Mucosa of descending colon (tissue), 3 donors: ENCODE results near the gene ARHGAP5. TPM values are rescaled to one million over a fixed set of nuclear protein-coding genes. Genes with fewer than 3 reads are reported as not detected.
"Not testable (repeated sequence)": the region's sequence is repeated elsewhere in the genome, so short reads cannot be mapped to it uniquely, and the experiment has no call there.

Experiments
- ATAC-seq: fragments of 200-7000 bp; cut with Tn5 transposase; one replicate; pipeline ENCODE4 v1.9.1; 2020; ENCODE audit warnings: mild to moderate bottlenecking, moderate library complexity
- DNase-seq, 3 donors: peaks; one replicate each; pipeline ENCODE4 v3.0.0-alpha.2; 2020
- H3K36me3 ChIP-seq: fragments of 200-600 bp; one replicate; pipeline ENCODE4 v1.8.0; 2021; ENCODE audit warnings: low read depth, mild to moderate bottlenecking
- H3K4me1 ChIP-seq: fragments of 200-600 bp; one replicate; pipeline ENCODE4 v1.8.0; 2021; ENCODE audit warnings: low read depth, mild to moderate bottlenecking
- H3K4me3 ChIP-seq: fragments of 200-600 bp; one replicate; pipeline ENCODE4 v1.8.0; 2021; ENCODE audit warnings: mild to moderate bottlenecking
- H3K9me3 ChIP-seq: fragments of 200-600 bp; one replicate; pipeline ENCODE4 v1.8.0; 2021; ENCODE audit warnings: mild to moderate bottlenecking
- CTCF ChIP-seq: fragments of 200-600 bp; IDR thresholded peaks from one replicate; pipeline ENCODE4 v1.8.0; 2022; ENCODE audit warnings: antibody characterized with exemption, mild to moderate bottlenecking
- intact Hi-C, 2 donors: fragments of 100-400 bp; cut with DNase I in 1 of 2; cut with micrococcal nuclease in 1 of 2; formaldehyde crosslinking; loops; one replicate each; pipeline versions ENCODE4 v1.11.0 to v1.11.1; 2022; cut with DNase I, micrococcal nuclease
- total RNA-seq, 3 donors: library from RNA; stranded (reverse); fragmentation: NEBNext Ultra II Directional in 2 of 3; extraction: Animal tissue kit (Norgen Biotek cat#: 25700) in 2 of 3; gene quantifications; one replicate each; pipeline versions ENCODE4 v1.2.1 to v1.2.4, GENCODE V29; 2021 to 2023
- donor health status: DM: no; HTN: no; CAD: no; lungs with moderate emphysema.
- donor health status: DM: no; HTN: no; CAD: no.
- donor health status: DM: no; HTN: yes; CAD: no.

ARHGAP5 gene
- total RNA-seq, 3 donors from 2014 or later: 94.7 to 203 (median 106) TPM

- DNase-seq: no peak
- Histone ChIP-seq H3K9me3 (peaks cover 4% of the 10 kb centered on the region), H3K4me1 (no peaks in the 10 kb centered on the region), H3K36me3 (no peaks in the 10 kb centered on the region), H3K4me3 (no peak overlapping the region)
- TF ChIP-seq CTCF: no peak
- intact Hi-C loops: no loop called here
- no peak for ATAC-seq
These were observed 52.0 kb downstream of the ARHGAP5 start for GRCh38 chr14:32129124-32129523.

- H3K36me3 ChIP-seq, H3K4me3 ChIP-seq, ATAC-seq, intact Hi-C loops, H3K9me3 ChIP-seq, H3K4me1 ChIP-seq, DNase-seq: not testable (repeated sequence)
These were observed 54.6 kb downstream of the ARHGAP5 start for GRCh38 chr14:32131689-32132088.

GRCh38 chr14:32134448-32135097 lies 57.5 kb downstream of the ARHGAP5 start:
- no peak for TF ChIP-seq CTCF
- Histone ChIP-seq H3K36me3 (no peaks in the 10 kb centered on the region), H3K4me1 (no peaks in the 10 kb centered on the region), H3K9me3 (peaks cover 17% of the 10 kb centered on the region), H3K4me3 (no peak overlapping the region)
- ATAC-seq (no peak), DNase-seq (no peak)
- intact Hi-C loops: no loop called here

GRCh38 chr14:32136027-32136825 lies 59.1 kb downstream of the ARHGAP5 start:
- H3K4me3 ChIP-seq: no peak overlapping the region
- no peaks in the 10 kb centered on the region for H3K36me3 ChIP-seq
- DNase-seq (no peak), ATAC-seq (no peak)
- H3K4me1 ChIP-seq: no peaks in the 10 kb centered on the region
- peaks cover 17% of the 10 kb centered on the region for H3K9me3 ChIP-seq
- TF ChIP-seq CTCF: no peak
- intact Hi-C loops: no loop called here

GRCh38 chr14:32137313-32137712 lies 60.2 kb downstream of the ARHGAP5 start:
- H3K36me3 ChIP-seq: no peaks in the 10 kb centered on the region
- DNase-seq (no peak), ATAC-seq (no peak)
- TF ChIP-seq CTCF: no peak
- H3K4me3 ChIP-seq: no peak overlapping the region
- H3K4me1 ChIP-seq: no peaks in the 10 kb centered on the region
- peaks cover 17% of the 10 kb centered on the region for H3K9me3 ChIP-seq
- intact Hi-C loops: no loop called here

- Histone ChIP-seq H3K36me3 (no peaks in the 10 kb centered on the region), H3K4me3 (no peak overlapping the region), H3K4me1 (no peaks in the 10 kb centered on the region), H3K9me3 (peaks cover 17% of the 10 kb centered on the region)
- ATAC-seq (no peak), DNase-seq (no peak)
- intact Hi-C loops: no loop called here
- TF ChIP-seq CTCF: no peak
These were observed 60.8 kb downstream of the ARHGAP5 start for GRCh38 chr14:32137892-32138291.
